H9 (cell line): ENCODE measurements around the gene SUPT6H. TPM values are rescaled to one million over a fixed set of nuclear protein-coding genes. Genes with fewer than 3 reads are reported as not detected.

Source experiments
- DNase-seq: peaks from one replicate; pipeline ENCODE4 v3.0.0-alpha.2; 2017
- H2AFZ ChIP-seq: one replicate; pipeline ENCODE4 v1.6.1; 2013; ENCODE audit warnings: mild to moderate bottlenecking, low read length, control low read depth, moderate library complexity
- H2AK5ac ChIP-seq: 2 replicates; pipeline ENCODE4 v1.6.1; 2013; ENCODE audit warnings: low read length, control low read depth, mixed read lengths; ENCODE audit not compliant: insufficient read length
- H2BK120ac ChIP-seq: one replicate; pipeline ENCODE4 v1.6.1; 2013; ENCODE audit warnings: low read depth, mild to moderate bottlenecking, low read length, control low read depth, inconsistent platforms; ENCODE audit not compliant: poor library complexity, severe bottlenecking
- H2BK12ac ChIP-seq: 2 replicates; pipeline ENCODE4 v1.6.1; 2013; ENCODE audit warnings: low read length, control low read depth, mixed read lengths, low read depth; ENCODE audit not compliant: insufficient read length
- H2BK15ac ChIP-seq: 2 replicates; pipeline ENCODE4 v1.6.1; 2013; ENCODE audit warnings: low read depth, low read length, control low read depth
- H2BK20ac ChIP-seq: one replicate; pipeline ENCODE4 v1.6.1; 2013; ENCODE audit warnings: low read depth, mild to moderate bottlenecking, low read length, control low read depth, inconsistent platforms; ENCODE audit not compliant: poor library complexity, severe bottlenecking
- H2BK5ac ChIP-seq: 2 replicates; pipeline ENCODE4 v1.6.1; 2013; ENCODE audit warnings: low read length, control low read depth, mixed read lengths; ENCODE audit not compliant: insufficient read length
- H3K14ac ChIP-seq: 2 replicates; pipeline ENCODE4 v1.6.1; 2013; ENCODE audit warnings: low read length, control low read depth; ENCODE audit not compliant: insufficient read depth
- H3K18ac ChIP-seq: 2 replicates; pipeline ENCODE4 v1.6.1; 2013; ENCODE audit warnings: low read depth, mild to moderate bottlenecking, mixed read lengths, low read length, control low read depth; ENCODE audit not compliant: insufficient read length
- H3K23ac ChIP-seq: 2 replicates; pipeline ENCODE4 v1.6.1; 2013; ENCODE audit warnings: low read length, control low read depth, mixed read lengths, low read depth; ENCODE audit not compliant: insufficient read length
- H3K23me2 ChIP-seq: 2 replicates; pipeline ENCODE4 v1.6.1; 2013; ENCODE audit warnings: low read depth, mild to moderate bottlenecking, mixed read lengths, low read length, control low read depth; ENCODE audit not compliant: insufficient read length, poor library complexity, severe bottlenecking
- H3K27ac ChIP-seq: 2 replicates; pipeline ENCODE4 v1.5.1; 2013; ENCODE audit warnings: low read length, control low read depth, mixed read lengths, low read depth; ENCODE audit not compliant: insufficient read length
- H3K27me3 ChIP-seq: 2 replicates; pipeline ENCODE4 v1.6.1; 2013; ENCODE audit warnings: low read length, control low read depth, inconsistent platforms; ENCODE audit not compliant: insufficient read depth
- H3K4ac ChIP-seq: 2 replicates; pipeline ENCODE4 v1.6.1; 2013; ENCODE audit warnings: low read depth, mild to moderate bottlenecking, control low read depth, inconsistent platforms, low read length, moderate library complexity
- H3K4me1 ChIP-seq: 2 replicates; pipeline ENCODE4 v1.6.1; 2013; ENCODE audit warnings: low read length, control low read depth, inconsistent platforms; ENCODE audit not compliant: insufficient read depth
- H3K4me2 ChIP-seq: 2 replicates; pipeline ENCODE4 v1.6.1; 2013; ENCODE audit warnings: low read length, control low read depth, mixed read lengths; ENCODE audit not compliant: insufficient read length, insufficient read depth
- H3K56ac ChIP-seq: 2 replicates; pipeline ENCODE4 v1.6.1; 2013; ENCODE audit warnings: low read depth, mild to moderate bottlenecking, mixed read lengths, low read length, control low read depth; ENCODE audit not compliant: insufficient read length
- H3K79me1 ChIP-seq: 2 replicates; pipeline ENCODE4 v1.6.1; 2013; ENCODE audit warnings: low read depth, mild to moderate bottlenecking, moderate library complexity, low read length, control low read depth, inconsistent platforms; ENCODE audit not compliant: insufficient read depth, poor library complexity, severe bottlenecking
- H3K79me2 ChIP-seq: 2 replicates; pipeline ENCODE4 v1.6.1; 2013; ENCODE audit warnings: low read length, control low read depth, inconsistent platforms; ENCODE audit not compliant: insufficient read depth
- H3K9ac ChIP-seq: 2 replicates; pipeline ENCODE4 v1.6.1; 2013; ENCODE audit warnings: low read length, control low read depth, mixed read lengths; ENCODE audit not compliant: insufficient read length; ENCODE audit errors: extremely low read depth
- H3K9me3 ChIP-seq: one replicate; pipeline ENCODE4 v1.6.1; 2013; ENCODE audit warnings: low read depth, low read length, inconsistent platforms; ENCODE audit not compliant: control insufficient read depth
- H3T11ph ChIP-seq: one replicate; pipeline ENCODE4 v1.6.1; 2013; ENCODE audit warnings: mild to moderate bottlenecking, low read length, control low read depth, inconsistent platforms
- H4K20me1 ChIP-seq: one replicate; pipeline ENCODE4 v1.6.1; 2013; ENCODE audit not compliant: control insufficient read depth, insufficient read length, insufficient read depth
- H4K5ac ChIP-seq: 2 replicates; pipeline ENCODE4 v1.6.1; 2013; ENCODE audit warnings: low read depth, mild to moderate bottlenecking, mixed read lengths, low read length, control low read depth; ENCODE audit not compliant: insufficient read length
- H4K8ac ChIP-seq: replicated peaks from 2 replicates; pipeline ENCODE4 v1.6.1; 2013; ENCODE audit warnings: low read length, control low read depth, mixed read lengths, low read depth; ENCODE audit not compliant: insufficient read length
- H4K91ac ChIP-seq: 2 replicates; pipeline ENCODE4 v1.6.1; 2013; ENCODE audit warnings: low read depth, mild to moderate bottlenecking, moderate library complexity, mixed read lengths, low read length, control low read depth; ENCODE audit not compliant: insufficient read length
- H3K27ac Mint-ChIP-seq, 3 experiments: 2 replicates in 2 of 3; 3 replicates in 1 of 3; pipeline ENCODE4 v1.8.0; 2020 to 2021; ENCODE audit warnings: mixed read lengths in 3 of 3, mild to moderate bottlenecking in 1 of 3, moderate library complexity in 1 of 3
- H3K27me3 Mint-ChIP-seq: 2 replicates; pipeline ENCODE4 v1.8.0; 2021; ENCODE audit warnings: low read depth, mild to moderate bottlenecking, moderate library complexity, mixed read lengths
- H3K36me3 Mint-ChIP-seq, 3 experiments: 2 replicates in 2 of 3; 3 replicates in 1 of 3; pipeline ENCODE4 v1.8.0; 2020 to 2021; ENCODE audit warnings: low read depth in 3 of 3, mixed read lengths in 3 of 3; ENCODE audit not compliant: insufficient read depth in 1 of 3
- H3K4me1 Mint-ChIP-seq, 2 experiments: 2 replicates each; pipeline ENCODE4 v1.8.0; 2020; ENCODE audit warnings: mixed read lengths in 2 of 2
- H3K4me3 Mint-ChIP-seq, 2 experiments: 2 replicates in 1 of 2; 3 replicates in 1 of 2; pipeline ENCODE4 v1.8.0; 2020 to 2021; ENCODE audit warnings: mild to moderate bottlenecking in 2 of 2, mixed read lengths in 2 of 2, moderate library complexity in 1 of 2
- H3K9me3 Mint-ChIP-seq, 2 experiments: 2 replicates in 1 of 2; 3 replicates in 1 of 2; pipeline ENCODE4 v1.8.0; 2020; ENCODE audit warnings: mild to moderate bottlenecking in 2 of 2, mixed read lengths in 2 of 2, moderate library complexity in 1 of 2
- CTCF ChIP-seq: fragments of 200-600 bp; sonication (generic); conservative IDR thresholded peaks from 3 replicates; pipeline ENCODE4 v1.8.0; 2021; ENCODE audit warnings: antibody characterized with exemption, mild to moderate bottlenecking
- WGBS: extraction: QIAGEN DNeasy Blood & Tissue Kit; methylation state at CpG from one replicate; pipeline ENCODE4 v1.1.7; 2013; ENCODE audit warnings: missing lambda C conversion rate, low lambda C conversion rate, mixed read lengths; ENCODE audit not compliant: insufficient read length; ENCODE audit errors: extremely low coverage; 5-methylcytosine and 5-hydroxymethylcytosine counted together
- total RNA-seq: library from RNA; stranded (reverse); gene quantifications from 2 replicates; pipeline ENCODE4 v1.2.1, GENCODE V29; 2021

SUPT6H gene
- total RNA-seq, 1 experiment from 2014 or later: 85.8 TPM

- Histone ChIP-seq H3K23me2 (no peaks in the 10 kb centered on the region), H2AK5ac (no peak overlapping the region), H2BK15ac (no peak overlapping the region), H2BK120ac (no peak overlapping the region), H3K14ac (no peak overlapping the region), H3K9ac (no peak overlapping the region), H4K20me1 (no peaks in the 10 kb centered on the region), H2BK20ac (no peak overlapping the region), H3K56ac (no peak overlapping the region), H3K9me3 (no peaks in the 10 kb centered on the region), H3K79me2 (peaks cover under 1% of the 10 kb centered on the region; the same call in 1 of the 2 replicates), H3K4me2 (no peak overlapping the region), H3K18ac (no peak overlapping the region), H4K5ac (no peak overlapping the region), H4K91ac (no peak overlapping the region), H3K27me3 (no peaks in the 10 kb centered on the region), H3K4me1 (no peaks in the 10 kb centered on the region), H2AFZ (no peak overlapping the region), H2BK12ac (no peak overlapping the region), H4K8ac (no peak overlapping the region), H3K79me1 (peaks cover 2% of the 10 kb centered on the region), H3T11ph (no peak overlapping the region), H3K4ac (no peak overlapping the region), H3K27ac (no peak overlapping the region), H3K23ac (no peak overlapping the region), H2BK5ac (no peak overlapping the region)
- Mint-ChIP-seq H3K36me3 (peaks cover 26 to 53% (median 43%) of the 10 kb centered on the region in 3 experiments), H3K9me3 (peaks cover 16 to 18% of the 10 kb centered on the region in 2 experiments), H3K27me3 (no peaks in the 10 kb centered on the region), H3K4me3 (no peak overlapping the region), H3K4me1 (no peaks in the 10 kb centered on the region), H3K27ac (no peak overlapping the region)
- WGBS: no CpG with 5 or more reads among the region's 5 CpGs
- TF ChIP-seq CTCF: no peak
- no peak for DNase-seq
Measured at GRCh38 chr17:28655160-28655559, 6.8 kb upstream of the SUPT6H start.
